ENCODE results near the gene ABHD2.

Gene ABHD2

DNA sequence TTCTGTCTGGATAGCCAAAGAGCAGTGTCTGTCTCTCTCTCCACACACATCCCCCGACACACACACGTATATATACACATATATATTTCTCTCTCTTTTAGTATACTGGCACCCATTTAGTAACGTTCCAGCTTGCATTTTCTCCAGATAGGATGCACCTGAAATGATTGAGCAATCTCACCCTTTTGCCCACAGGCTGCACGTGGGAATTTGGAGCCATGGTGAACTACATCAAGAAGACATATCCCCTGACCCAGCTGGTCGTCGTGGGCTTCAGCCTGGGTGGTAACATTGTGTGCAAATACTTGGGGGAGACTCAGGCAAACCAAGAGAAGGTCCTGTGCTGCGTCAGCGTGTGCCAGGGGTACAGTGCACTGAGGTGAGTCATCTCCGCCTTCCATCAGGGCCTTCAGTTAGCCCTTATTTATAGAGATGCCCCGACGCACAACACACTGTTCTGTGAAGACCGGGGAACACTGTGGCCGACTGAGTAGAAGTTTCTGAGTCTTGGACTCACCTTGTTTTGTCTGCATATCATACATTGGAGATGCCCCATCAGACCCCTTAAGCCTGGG, 87.4 kb downstream of the ABHD2 start:
- no peaks in the 10 kb centered on the region for H3K4me1 Mint-ChIP-seq (ENCODE audit: low read depth)
- no peaks in the 10 kb centered on the region for H3K9me3 Mint-ChIP-seq
- no peak overlapping the region for H3K27ac Mint-ChIP-seq
- peaks cover 73% of the 10 kb centered on the region for H3K36me3 Mint-ChIP-seq (ENCODE audit: low read depth)
- H3K4me3 Mint-ChIP-seq = no peak overlapping the region
- intact Hi-C loops (cut with micrococcal nuclease) = loop anchor here (2.0 kb wide), 1 partner anchor 271 kb away; no protein-coding TSS in a partner anchor
- H3K27me3 Mint-ChIP-seq = no peaks in the 10 kb centered on the region

- intact Hi-C loops (cut with micrococcal nuclease) = loop anchor here (1.0 to 2.0 kb wide), 2 partner anchors 120 to 272 kb away; no protein-coding TSS in a partner anchor
Measured at GRCh38 chr15:89177116-89177515, 88.9 kb downstream of the ABHD2 start.

GRCh38 chr15:89177633-89178306, 89.5 kb downstream of the ABHD2 start:
- intact Hi-C loops (cut with micrococcal nuclease) = loop anchor here (1.0 to 2.0 kb wide), 2 partner anchors 120 to 273 kb away; no protein-coding TSS in a partner anchor
- Mint-ChIP-seq H3K9me3 (no peaks in the 10 kb centered on the region), H3K4me1 (ENCODE audit: low read depth) (no peaks in the 10 kb centered on the region), H3K36me3 (ENCODE audit: low read depth) (peaks cover 89% of the 10 kb centered on the region), H3K27me3 (no peaks in the 10 kb centered on the region), H3K4me3 (no peak overlapping the region), H3K27ac (no peak overlapping the region)

More at GRCh38 chr15:89177116-89177515, 88.9 kb downstream of the ABHD2 start:
- no peaks in the 10 kb centered on the region for H3K27me3 Mint-ChIP-seq
- peaks cover 83% of the 10 kb centered on the region for H3K36me3 Mint-ChIP-seq (ENCODE audit: low read depth)
- no peak overlapping the region for H3K4me3 Mint-ChIP-seq
- no peaks in the 10 kb centered on the region for H3K9me3 Mint-ChIP-seq
- no peaks in the 10 kb centered on the region for H3K4me1 Mint-ChIP-seq (ENCODE audit: low read depth)
- no peak overlapping the region for H3K27ac Mint-ChIP-seq

GRCh38 chr15:89178307-89178977, 90.2 kb downstream of the ABHD2 start:
- Mint-ChIP-seq H3K27ac (no peak overlapping the region), H3K36me3 (ENCODE audit: low read depth) (peaks cover 89% of the 10 kb centered on the region), H3K9me3 (no peaks in the 10 kb centered on the region), H3K4me1 (ENCODE audit: low read depth) (no peaks in the 10 kb centered on the region), H3K4me3 (no peak overlapping the region), H3K27me3 (no peaks in the 10 kb centered on the region)
- intact Hi-C loops (cut with micrococcal nuclease) = no loop called here

- no peak overlapping the region for H3K4me3 Mint-ChIP-seq
- H3K4me1 Mint-ChIP-seq (ENCODE audit: low read depth) = no peaks in the 10 kb centered on the region
- H3K27ac Mint-ChIP-seq = no peak overlapping the region
- no peaks in the 10 kb centered on the region for H3K27me3 Mint-ChIP-seq
- H3K9me3 Mint-ChIP-seq = no peaks in the 10 kb centered on the region
- H3K36me3 Mint-ChIP-seq (ENCODE audit: low read depth) = peaks cover 95% of the 10 kb centered on the region
- intact Hi-C loops (cut with micrococcal nuclease) = no loop called here
Measured at GRCh38 chr15:89179966-89180875, 92.0 kb downstream of the ABHD2 start.

DNA sequence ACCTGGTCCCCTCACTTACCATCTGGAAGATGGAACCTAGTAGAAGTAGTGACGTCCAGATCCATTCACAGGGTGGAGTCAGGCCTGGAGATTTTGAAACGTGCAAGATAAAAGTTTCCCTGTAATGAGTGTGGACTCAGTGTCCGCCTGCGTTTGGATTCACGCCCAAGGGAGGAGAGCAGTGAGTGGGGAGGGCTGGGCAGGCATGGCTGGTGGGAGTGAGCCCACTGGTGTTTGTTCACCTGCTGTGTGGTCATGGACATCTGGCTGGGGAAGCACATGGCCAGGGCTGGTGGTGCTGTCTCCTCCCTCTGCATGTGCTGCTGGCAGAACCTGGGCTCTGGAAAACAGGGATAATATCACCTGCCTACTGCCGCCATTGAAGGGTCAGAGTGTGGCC, 96.1 kb downstream of the ABHD2 start:
- intact Hi-C loops (cut with micrococcal nuclease) = no loop called here
- no peak overlapping the region for H3K4me3 Mint-ChIP-seq
- H3K9me3 Mint-ChIP-seq = no peaks in the 10 kb centered on the region
- no peaks in the 10 kb centered on the region for H3K27me3 Mint-ChIP-seq
- H3K27ac Mint-ChIP-seq = no peak overlapping the region
- H3K36me3 Mint-ChIP-seq (ENCODE audit: low read depth) = peaks cover 95% of the 10 kb centered on the region
- no peaks in the 10 kb centered on the region for H3K4me1 Mint-ChIP-seq (ENCODE audit: low read depth)

- Mint-ChIP-seq H3K27me3 (no peaks in the 10 kb centered on the region), H3K4me1 (ENCODE audit: low read depth) (no peaks in the 10 kb centered on the region), H3K27ac (no peak overlapping the region), H3K4me3 (no peak overlapping the region), H3K36me3 (ENCODE audit: low read depth) (peaks cover 94% of the 10 kb centered on the region), H3K9me3 (no peaks in the 10 kb centered on the region)
- intact Hi-C loops (cut with micrococcal nuclease) = no loop called here
Measured at GRCh38 chr15:89184886-89185526, 96.8 kb downstream of the ABHD2 start.

GRCh38 chr15:89186803-89187202, 98.5 kb downstream of the ABHD2 start:
- H3K9me3 Mint-ChIP-seq = no peaks in the 10 kb centered on the region
- H3K36me3 Mint-ChIP-seq (ENCODE audit: low read depth) = peaks cover 96% of the 10 kb centered on the region
- H3K27ac Mint-ChIP-seq = no peak overlapping the region
- H3K4me1 Mint-ChIP-seq (ENCODE audit: low read depth) = no peaks in the 10 kb centered on the region
- intact Hi-C loops (cut with micrococcal nuclease) = no loop called here
- no peak overlapping the region for H3K4me3 Mint-ChIP-seq
- H3K27me3 Mint-ChIP-seq = no peaks in the 10 kb centered on the region

GRCh38 chr15:89187301-89187985, 99.2 kb downstream of the ABHD2 start:
- Mint-ChIP-seq H3K9me3 (no peaks in the 10 kb centered on the region), H3K36me3 (ENCODE audit: low read depth) (peaks cover 97% of the 10 kb centered on the region), H3K27ac (no peak overlapping the region), H3K4me1 (ENCODE audit: low read depth) (no peaks in the 10 kb centered on the region), H3K4me3 (no peak overlapping the region), H3K27me3 (no peaks in the 10 kb centered on the region)
- intact Hi-C loops (cut with micrococcal nuclease) = no loop called here

DNA sequence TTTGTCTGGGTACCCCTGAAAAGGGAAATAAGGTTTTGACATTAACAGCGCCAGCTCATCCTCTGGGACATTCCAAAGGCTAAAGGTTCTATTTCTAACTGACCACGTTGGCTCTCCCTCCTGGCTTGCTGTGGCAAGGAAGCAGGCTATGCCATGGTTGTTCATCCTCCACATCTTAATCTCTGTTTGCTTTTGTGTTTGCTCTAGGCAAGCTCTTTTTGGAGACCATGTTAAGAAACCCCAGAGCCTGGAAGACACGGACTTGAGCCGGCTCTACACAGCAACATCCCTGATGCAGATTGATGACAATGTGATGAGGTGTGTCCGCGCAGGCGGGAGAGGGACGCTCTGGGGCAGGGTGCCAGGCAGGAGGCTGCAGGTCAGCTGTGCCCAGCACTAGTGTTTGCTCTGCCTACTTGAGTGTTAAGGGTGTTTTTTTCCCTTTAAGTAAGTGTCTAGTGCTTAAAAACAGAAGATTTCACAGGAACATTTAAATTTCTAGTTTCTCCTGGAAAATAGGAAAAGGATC, 99.8 kb downstream of the ABHD2 start:
- Mint-ChIP-seq H3K27me3 (no peaks in the 10 kb centered on the region), H3K4me3 (no peak overlapping the region), H3K9me3 (no peaks in the 10 kb centered on the region), H3K27ac (no peak overlapping the region), H3K4me1 (ENCODE audit: low read depth) (no peaks in the 10 kb centered on the region), H3K36me3 (ENCODE audit: low read depth) (peaks cover 97% of the 10 kb centered on the region)
- intact Hi-C loops (cut with micrococcal nuclease) = no loop called here

- no peaks in the 10 kb centered on the region for H3K27me3 Mint-ChIP-seq
- H3K36me3 Mint-ChIP-seq (ENCODE audit: low read depth) = peaks cover 97% of the 10 kb centered on the region
- no peak overlapping the region for H3K4me3 Mint-ChIP-seq
- no peak overlapping the region for H3K27ac Mint-ChIP-seq
- intact Hi-C loops (cut with micrococcal nuclease) = no loop called here
- H3K4me1 Mint-ChIP-seq (ENCODE audit: low read depth) = no peaks in the 10 kb centered on the region
- no peaks in the 10 kb centered on the region for H3K9me3 Mint-ChIP-seq
Measured at GRCh38 chr15:89192136-89192535, 103.9 kb downstream of the ABHD2 start.

- peaks cover 96% of the 10 kb centered on the region for H3K36me3 Mint-ChIP-seq (ENCODE audit: low read depth)
- H3K27me3 Mint-ChIP-seq = no peaks in the 10 kb centered on the region
- H3K4me3 Mint-ChIP-seq = no peak overlapping the region
- no peaks in the 10 kb centered on the region for H3K4me1 Mint-ChIP-seq (ENCODE audit: low read depth)
- no peaks in the 10 kb centered on the region for H3K9me3 Mint-ChIP-seq
- intact Hi-C loops (cut with micrococcal nuclease) = no loop called here
- H3K27ac Mint-ChIP-seq = no peak overlapping the region
Measured at GRCh38 chr15:89192766-89193165, 104.5 kb downstream of the ABHD2 start.

GRCh38 chr15:89194608-89195007, 106.4 kb downstream of the ABHD2 start:
- no peaks in the 10 kb centered on the region for H3K27me3 Mint-ChIP-seq
- H3K9me3 Mint-ChIP-seq = no peaks in the 10 kb centered on the region
- H3K27ac Mint-ChIP-seq = no peak overlapping the region
- peaks cover under 1% of the 10 kb centered on the region for H3K4me1 Mint-ChIP-seq (ENCODE audit: low read depth)
- H3K4me3 Mint-ChIP-seq = no peak overlapping the region
- intact Hi-C loops (cut with micrococcal nuclease) = no loop called here
- peaks cover 90% of the 10 kb centered on the region for H3K36me3 Mint-ChIP-seq (ENCODE audit: low read depth)
